Fibroblast of mammary gland (primary cell): ENCODE results near the gene ABCA4.

Source experiments
- DNase-seq: peaks from one replicate; pipeline ENCODE4 v3.0.0-alpha.2; 2010; ENCODE audit warnings: low read depth
- H3K4me3 ChIP-seq: 2 replicates; pipeline ENCODE4 v1.5.1; 2011; ENCODE audit warnings: low read depth, mild to moderate bottlenecking, low read length, moderate library complexity; ENCODE audit not compliant: control insufficient read depth
- TF ChIP-seq, protein P1 (sequence below): conservative IDR thresholded peaks from 2 replicates; pipeline ENCODE4 v1.5.1; 2011; ENCODE audit warnings: low read depth, low read length, inconsistent platforms; ENCODE audit not compliant: control insufficient read depth, insufficient read depth

ABCA4 gene

DNA sequence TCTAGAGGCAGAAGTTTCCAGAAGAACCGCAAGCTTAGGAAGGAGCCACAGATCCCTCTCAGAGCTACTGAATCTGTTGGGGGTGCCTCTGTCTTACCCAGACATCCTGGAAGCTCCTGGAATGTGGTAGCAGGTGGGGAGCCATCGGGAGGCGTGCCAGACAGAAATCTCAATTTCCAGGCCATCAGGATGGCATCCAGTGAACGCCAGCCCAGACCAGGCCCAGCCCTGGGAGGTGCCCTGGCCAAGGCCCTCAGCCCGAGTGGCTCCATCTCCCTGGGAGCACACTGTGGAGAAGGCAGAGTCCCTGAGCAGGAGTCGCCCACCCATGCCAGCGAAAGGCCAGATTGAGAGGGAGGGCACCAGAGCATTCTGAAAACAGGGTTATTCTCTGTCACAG is 2.5 kb downstream of the ABCA4 start:
- no peak overlapping the region for H3K4me3 ChIP-seq
- no peak for DNase-seq
- TF ChIP-seq, protein P1, sequence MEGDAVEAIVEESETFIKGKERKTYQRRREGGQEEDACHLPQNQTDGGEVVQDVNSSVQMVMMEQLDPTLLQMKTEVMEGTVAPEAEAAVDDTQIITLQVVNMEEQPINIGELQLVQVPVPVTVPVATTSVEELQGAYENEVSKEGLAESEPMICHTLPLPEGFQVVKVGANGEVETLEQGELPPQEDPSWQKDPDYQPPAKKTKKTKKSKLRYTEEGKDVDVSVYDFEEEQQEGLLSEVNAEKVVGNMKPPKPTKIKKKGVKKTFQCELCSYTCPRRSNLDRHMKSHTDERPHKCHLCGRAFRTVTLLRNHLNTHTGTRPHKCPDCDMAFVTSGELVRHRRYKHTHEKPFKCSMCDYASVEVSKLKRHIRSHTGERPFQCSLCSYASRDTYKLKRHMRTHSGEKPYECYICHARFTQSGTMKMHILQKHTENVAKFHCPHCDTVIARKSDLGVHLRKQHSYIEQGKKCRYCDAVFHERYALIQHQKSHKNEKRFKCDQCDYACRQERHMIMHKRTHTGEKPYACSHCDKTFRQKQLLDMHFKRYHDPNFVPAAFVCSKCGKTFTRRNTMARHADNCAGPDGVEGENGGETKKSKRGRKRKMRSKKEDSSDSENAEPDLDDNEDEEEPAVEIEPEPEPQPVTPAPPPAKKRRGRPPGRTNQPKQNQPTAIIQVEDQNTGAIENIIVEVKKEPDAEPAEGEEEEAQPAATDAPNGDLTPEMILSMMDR = no peak

DNA sequence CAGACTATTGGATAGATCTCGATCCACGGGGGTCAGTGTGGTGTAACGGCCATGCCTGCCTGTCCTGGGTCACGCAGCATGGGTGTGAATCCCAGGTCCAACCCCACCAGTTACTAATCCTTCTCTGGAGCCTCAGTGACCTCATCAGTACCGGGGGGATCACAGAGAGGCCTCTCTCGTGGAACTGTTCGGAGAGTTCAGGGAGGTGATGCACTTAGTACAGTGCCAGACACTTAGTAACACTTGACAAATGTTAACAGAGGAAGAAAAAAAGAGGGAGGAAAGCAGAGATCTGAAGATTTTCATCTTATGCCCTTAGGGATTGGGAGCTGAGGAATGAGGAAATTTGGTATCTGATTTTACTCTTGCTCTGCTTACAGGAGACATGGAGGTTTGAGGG is 2.9 kb downstream of the ABCA4 start:
- H3K4me3 ChIP-seq = no peak overlapping the region
- TF ChIP-seq, protein P1 = no peak
- peak; percentile 24 for DNase-seq

DNA sequence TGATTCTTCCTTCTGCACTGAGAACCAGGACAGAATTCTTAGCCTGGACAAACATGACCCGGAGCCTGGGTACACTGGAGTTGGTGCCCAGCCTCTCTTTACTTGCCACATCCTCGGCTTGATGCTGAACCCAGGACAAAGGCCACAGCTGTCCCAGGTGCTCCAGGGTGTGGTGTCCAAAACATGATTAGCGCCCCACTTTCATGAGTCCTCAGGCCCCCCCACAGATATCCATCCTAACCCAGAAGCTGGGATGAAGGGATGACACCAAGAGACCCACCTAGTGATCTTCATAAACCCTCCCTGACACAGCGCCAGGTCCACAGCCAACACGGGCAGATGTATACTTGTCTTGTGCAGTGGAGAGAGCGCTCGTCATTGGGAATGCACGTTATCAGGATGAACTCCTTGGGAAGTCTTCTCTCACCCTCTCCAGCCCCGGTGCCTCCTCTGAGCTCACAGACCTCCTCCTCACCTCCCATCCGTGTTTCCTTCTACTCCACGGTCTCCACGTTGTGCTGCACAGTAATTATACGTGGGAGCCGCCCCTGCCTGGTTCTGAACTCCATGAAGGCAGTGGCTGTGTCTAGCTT is 3.6 kb downstream of the ABCA4 start:
- TF ChIP-seq, protein P1 = no peak
- no peak for DNase-seq
- H3K4me3 ChIP-seq = no peak overlapping the region

DNA sequence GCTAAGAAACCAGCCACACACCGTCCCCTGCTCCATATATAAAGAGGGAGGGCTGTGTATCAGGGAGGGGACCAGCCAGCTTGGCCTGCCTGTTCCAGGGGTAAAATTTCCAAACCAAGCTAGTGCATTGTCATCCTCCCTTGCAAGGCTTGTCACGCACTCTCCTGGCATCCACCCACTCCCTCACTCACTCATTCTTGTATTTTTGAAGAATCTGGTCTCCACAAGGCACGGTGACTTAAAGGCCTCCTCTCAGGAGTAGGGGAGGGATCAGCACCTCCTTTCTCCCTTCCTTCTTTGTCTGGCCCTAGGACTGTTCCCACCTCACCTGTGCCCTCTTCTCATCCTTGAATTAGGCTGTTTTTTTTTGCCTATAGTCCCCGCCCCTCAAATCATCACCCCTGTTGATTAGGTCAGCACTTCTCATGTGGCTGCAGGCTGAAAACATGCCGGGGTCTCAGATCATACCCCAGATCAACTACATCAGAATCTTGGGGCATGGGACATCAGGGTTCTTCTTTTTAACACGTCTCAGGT is 5.0 kb downstream of the ABCA4 start:
- no peak overlapping the region for H3K4me3 ChIP-seq
- peak; percentile 38 for DNase-seq
- TF ChIP-seq, protein P1 = no peak

DNA sequence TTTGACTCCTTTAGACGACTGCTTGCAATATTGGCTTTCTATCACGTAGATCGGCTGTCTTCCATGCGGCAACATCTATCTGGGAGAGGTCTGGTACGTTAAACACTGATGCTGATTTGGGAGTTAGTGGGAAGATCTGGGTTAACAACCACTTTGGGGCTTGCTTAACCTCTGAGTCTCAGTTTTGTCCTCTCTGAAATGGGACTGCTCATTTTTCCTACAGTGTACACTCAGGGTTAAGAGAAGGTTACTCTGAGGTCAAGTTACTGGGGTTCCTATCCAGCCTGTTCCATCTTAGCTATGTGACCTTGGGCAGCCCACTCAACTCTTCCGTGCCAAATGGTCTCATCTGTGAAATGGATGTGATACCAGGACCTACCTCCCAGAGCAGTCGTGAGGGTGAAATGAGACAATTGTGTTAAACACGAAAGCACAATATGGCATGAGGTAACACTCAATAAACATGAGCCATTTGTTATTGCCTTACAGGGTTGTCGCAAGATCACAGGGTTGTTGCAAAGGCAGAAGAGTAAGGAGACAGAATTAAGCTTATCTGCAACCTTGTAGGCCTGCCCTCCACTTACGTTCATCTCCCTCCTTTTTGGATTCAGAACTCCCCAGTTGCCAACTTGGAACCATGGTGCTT is 5.6 kb downstream of the ABCA4 start:
- peak; percentile 18 for DNase-seq
- TF ChIP-seq, protein P1 = no peak
- no peak overlapping the region for H3K4me3 ChIP-seq

DNA sequence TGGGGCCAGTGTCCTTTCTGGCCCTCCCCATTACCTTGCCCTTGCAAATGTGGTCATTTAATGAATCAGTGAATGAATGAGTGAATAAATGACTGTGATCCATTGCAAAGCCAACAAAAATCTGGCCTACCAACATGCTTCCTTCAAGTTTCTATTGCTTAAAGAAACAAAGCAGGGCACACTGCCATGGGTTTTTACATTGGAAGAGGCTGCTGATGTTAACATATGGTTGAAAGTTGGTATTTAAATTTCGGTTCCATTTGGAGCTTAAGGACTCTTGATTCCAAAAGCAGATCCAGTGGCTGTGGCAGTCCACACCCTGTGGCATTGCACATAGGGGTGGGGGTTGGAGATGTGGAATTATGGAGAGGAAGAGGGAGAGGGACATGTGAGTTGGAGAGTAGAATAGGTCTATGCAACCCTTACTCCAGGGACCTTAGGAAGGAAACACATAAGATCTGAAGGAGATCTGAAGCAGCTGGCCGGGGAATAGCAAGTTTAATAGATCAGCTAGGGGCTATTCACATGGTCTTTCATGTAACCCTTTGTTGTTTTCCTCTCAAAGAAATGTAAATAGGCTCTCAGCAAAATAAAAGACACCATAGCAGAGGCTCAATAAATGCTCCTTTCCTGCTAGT is 7.2 kb downstream of the ABCA4 start:
- no peak overlapping the region for H3K4me3 ChIP-seq
- no peak for DNase-seq
- TF ChIP-seq, protein P1 = no peak
